Fibroblast of lung (primary cell): Measurements from ENCODE around the gene NEUROG1.

Experiments
- CTCF ChIP-seq, 2 donors: IDR thresholded peaks in 1 of 2; conservative IDR thresholded peaks in 1 of 2; 1 replicate in 1 of 2; 2 replicates in 1 of 2; pipeline ENCODE4 v1.5.1; 2011 to 2012; ENCODE audit warnings: low read length in 2 of 2, control low read depth in 1 of 2, inconsistent platforms in 1 of 2, low read depth in 1 of 2, mild to moderate bottlenecking in 1 of 2
- EZH2 ChIP-seq: IDR thresholded peaks from 2 replicates; pipeline ENCODE4 v1.5.1; 2012; ENCODE audit warnings: low read length, control low read depth, mild to moderate bottlenecking; ENCODE audit errors: missing control alignments

- TF ChIP-seq CTCF (conservative IDR thresholded peaks at IDR 0.05 in 1 of 2, IDR thresholded peaks at IDR 0.05 in 1 of 2; ENCODE audit: low read depth in 1 of 2, low read length in 2 of 2) (no peak), EZH2 (no peak)
These were observed 3.8 kb upstream of the NEUROG1 start for GRCh38 chr5:135539430-135540005.
